H1 (cell line): Measurements from ENCODE around the gene PPM1D. TPM values are rescaled to one million over a fixed set of nuclear protein-coding genes. Genes with fewer than 3 reads are reported as not detected.

Source experiments
- CTCF ChIA-PET: fragments of 300-600 bp; sonication (Branson Sonifier 250); formaldehyde crosslinking; loops from one replicate; lab custom pipeline; 2021; ENCODE audit not compliant: partially characterized antibody; lab: Charles Lee
- POLR2A ChIA-PET: fragments of 300-600 bp; sonication (Branson Sonifier 250); formaldehyde crosslinking; loops from one replicate; lab custom pipeline; 2021; ENCODE audit warnings: inconsistent platforms; ENCODE audit not compliant: partially characterized antibody; lab: Charles Lee
- DNase-seq, 2 experiments: peaks; one replicate each; pipeline versions ENCODE4 v3.0.0 to v3.0.0-alpha.2; 2010 to 2022; ENCODE audit warnings: low spot score in 2 of 2, low read depth in 1 of 2, mixed read lengths in 1 of 2
- FAIRE-seq: peaks from 2 replicates; lab custom pipeline; 2011; peaks lifted over from hg19 to GRCh38; lab: Jason Lieb, UNC
- H2AFZ ChIP-seq: 2 replicates; pipeline ENCODE4 v1.8.1; 2012; ENCODE audit warnings: low read length, inconsistent platforms
- H2AK5ac ChIP-seq: 2 replicates; pipeline ENCODE4 v1.6.1; 2013; ENCODE audit warnings: low read depth, low read length
- H2BK120ac ChIP-seq: replicated peaks from 2 replicates; pipeline ENCODE3; 2013; ENCODE audit warnings: low read depth, low read length, inconsistent platforms
- H2BK12ac ChIP-seq: 2 replicates; pipeline ENCODE4 v1.6.1; 2013; ENCODE audit warnings: low read depth, low read length
- H2BK15ac ChIP-seq: 2 replicates; pipeline ENCODE4 v1.6.1; 2013; ENCODE audit warnings: low read length
- H2BK20ac ChIP-seq: 2 replicates; pipeline ENCODE4 v1.6.1; 2013; ENCODE audit warnings: low read length
- H2BK5ac ChIP-seq: 2 replicates; pipeline ENCODE4 v1.6.1; 2013; ENCODE audit warnings: low read depth, low read length
- H3K14ac ChIP-seq: 2 replicates; pipeline ENCODE4 v1.6.1; 2013; ENCODE audit warnings: inconsistent platforms; ENCODE audit not compliant: insufficient read length
- H3K18ac ChIP-seq: 2 replicates; pipeline ENCODE4 v1.6.1; 2013; ENCODE audit warnings: low read length; ENCODE audit errors: extremely low read depth
- H3K23ac ChIP-seq: 2 replicates; pipeline ENCODE4 v1.6.1; 2013; ENCODE audit warnings: inconsistent platforms; ENCODE audit not compliant: insufficient read length
- H3K23me2 ChIP-seq: 2 replicates; pipeline ENCODE4 v1.6.1; 2013; ENCODE audit warnings: low read depth, low read length
- H3K27ac ChIP-seq: 2 replicates; pipeline ENCODE4 v1.6.1; 2011; ENCODE audit warnings: low read depth, low read length, inconsistent platforms
- H3K27me3 ChIP-seq, 4 experiments: replicated peaks in 1 of 4; 1 replicate in 1 of 4; 2 replicates in 3 of 4; pipeline versions ENCODE4 v1.6.1 to v1.8.1; 2011 to 2013; ENCODE audit warnings: low read length in 3 of 4, mild to moderate bottlenecking in 3 of 4, inconsistent platforms in 2 of 4, mixed read lengths in 2 of 4, moderate library complexity in 1 of 4; ENCODE audit not compliant: control insufficient read depth in 3 of 4, insufficient read depth in 3 of 4; ENCODE audit errors: extremely low read depth in 1 of 4
- H3K36me3 ChIP-seq, 4 experiments: 2 replicates each; pipeline versions ENCODE4 v1.6.1 to v1.8.1; 2011 to 2013; ENCODE audit warnings: mild to moderate bottlenecking in 4 of 4, low read length in 3 of 4, moderate library complexity in 2 of 4, control low read depth in 1 of 4, inconsistent platforms in 1 of 4; ENCODE audit not compliant: insufficient read depth in 4 of 4, control insufficient read depth in 2 of 4
- H3K4ac ChIP-seq: replicated peaks from 2 replicates; pipeline ENCODE3; 2013; ENCODE audit warnings: low read length, low read depth, mixed read lengths, inconsistent platforms; ENCODE audit not compliant: insufficient read length
- H3K4me1 ChIP-seq, 4 experiments: replicated peaks in 1 of 4; 1 replicate in 1 of 4; 2 replicates in 3 of 4; pipeline versions ENCODE4 v1.6.1 to v1.8.1; 2011 to 2013; ENCODE audit warnings: low read length in 3 of 4, inconsistent platforms in 2 of 4, mixed read lengths in 1 of 4; ENCODE audit not compliant: insufficient read depth in 4 of 4, control insufficient read depth in 3 of 4
- H3K4me2 ChIP-seq, 2 experiments: 2 replicates each; pipeline versions ENCODE4 v1.6.1 to v1.8.1; 2011 to 2013; ENCODE audit warnings: low read depth in 2 of 2, low read length in 2 of 2, control low read depth in 1 of 2, inconsistent platforms in 1 of 2, mild to moderate bottlenecking in 1 of 2; ENCODE audit not compliant: insufficient read depth in 1 of 2
- H3K4me3 ChIP-seq, 4 experiments: fragments of 200-600, 300-600 bp in 1 of 4; sonication (generic), shearing (Covaris generic), sonication (Bioruptor Twin) in 1 of 4; 2 replicates each; pipeline versions ENCODE4 v1.5.1 to v1.8.1; 2011 to 2016; ENCODE audit warnings: low read length in 4 of 4, low read depth in 3 of 4, control low read depth in 2 of 4, inconsistent platforms in 2 of 4, mild to moderate bottlenecking in 2 of 4, mixed read lengths in 1 of 4, moderate library complexity in 1 of 4; ENCODE audit not compliant: insufficient read depth in 2 of 4; ENCODE audit errors: extremely low read depth in 1 of 4
- H3K56ac ChIP-seq: replicated peaks from 2 replicates; pipeline ENCODE3; 2013; ENCODE audit warnings: low read depth, mild to moderate bottlenecking, mixed read lengths, low read length, inconsistent platforms; ENCODE audit not compliant: insufficient read length
- H3K79me1 ChIP-seq: 2 replicates; pipeline ENCODE4 v1.6.1; 2013; ENCODE audit warnings: low read depth, low read length, control low read depth
- H3K79me2 ChIP-seq, 2 experiments: 2 replicates each; pipeline versions ENCODE4 v1.6.1 to v1.8.1; 2012 to 2013; ENCODE audit warnings: low read length in 2 of 2, mild to moderate bottlenecking in 2 of 2, inconsistent platforms in 1 of 2; ENCODE audit not compliant: insufficient read depth in 2 of 2, control insufficient read depth in 1 of 2
- H3K9ac ChIP-seq, 4 experiments: replicated peaks in 1 of 4; 1 replicate in 1 of 4; 2 replicates in 3 of 4; pipeline versions ENCODE4 v1.6.1 to v1.8.1; 2011 to 2013; ENCODE audit warnings: low read depth in 3 of 4, low read length in 3 of 4, control low read depth in 2 of 4, mild to moderate bottlenecking in 2 of 4, moderate library complexity in 2 of 4, inconsistent platforms in 1 of 4; ENCODE audit errors: extremely low read depth in 1 of 4
- H3K9me3 ChIP-seq, 2 experiments: 2 replicates each; pipeline versions ENCODE4 v1.6.1 to v1.8.1; 2012 to 2013; ENCODE audit warnings: mild to moderate bottlenecking in 2 of 2, moderate library complexity in 2 of 2, control low read depth in 1 of 2, inconsistent platforms in 1 of 2, low read depth in 1 of 2, low read length in 1 of 2, mixed read lengths in 1 of 2; ENCODE audit not compliant: insufficient read depth in 2 of 2
- H4K20me1 ChIP-seq, 2 experiments: replicated peaks in 1 of 2; 2 replicates each; pipeline versions ENCODE3 to v1.8.1; 2011 to 2013; ENCODE audit warnings: inconsistent platforms in 2 of 2, low read length in 2 of 2, mild to moderate bottlenecking in 1 of 2; ENCODE audit not compliant: insufficient read depth in 2 of 2, control insufficient read depth in 1 of 2
- H4K5ac ChIP-seq: 2 replicates; pipeline ENCODE4 v1.6.1; 2013; ENCODE audit warnings: low read length, low read depth, mixed read lengths, inconsistent platforms; ENCODE audit not compliant: insufficient read length
- H4K8ac ChIP-seq: 2 replicates; pipeline ENCODE4 v1.8.0; 2013; ENCODE audit warnings: mild to moderate bottlenecking, moderate library complexity, low read length, inconsistent platforms; ENCODE audit not compliant: insufficient read depth; ENCODE audit errors: extremely low read depth
- H4K91ac ChIP-seq: replicated peaks from 2 replicates; pipeline ENCODE3; 2013; ENCODE audit warnings: low read length, mixed read lengths, inconsistent platforms; ENCODE audit not compliant: insufficient read length
- CEBPB ChIP-seq: IDR thresholded peaks from 2 replicates; pipeline ENCODE4 v1.6.1; 2012; ENCODE audit warnings: low read depth, low read length
- CREB1 ChIP-seq: IDR thresholded peaks from 2 replicates; pipeline ENCODE4 v1.6.1; 2012; ENCODE audit warnings: inconsistent platforms
- EGR1 ChIP-seq: IDR thresholded peaks from 2 replicates; pipeline ENCODE4 v1.6.1; 2011; ENCODE audit warnings: low read depth, low read length, borderline replicate concordance
- KDM4A ChIP-seq: IDR thresholded peaks from one replicate; pipeline ENCODE4 v1.7.1; 2012; ENCODE audit warnings: low read depth, mild to moderate bottlenecking, moderate library complexity, low read length, inconsistent platforms; ENCODE audit not compliant: severe bottlenecking
- POLR2AphosphoS5 ChIP-seq: IDR thresholded peaks from 2 replicates; pipeline ENCODE4 v1.6.1; 2011; ENCODE audit warnings: low read depth, low read length
- SAP30 ChIP-seq: fragments of 300-600 bp; sonication (generic); IDR thresholded peaks from 2 replicates; pipeline ENCODE4 v1.7.1; 2012; ENCODE audit warnings: low read length, moderate library complexity, mild to moderate bottlenecking, inconsistent platforms; ENCODE audit not compliant: insufficient read depth, insufficient replicate concordance
- SIRT6 ChIP-seq: IDR thresholded peaks from one replicate; pipeline ENCODE4 v1.7.1; 2012; ENCODE audit warnings: low read length, inconsistent platforms
- SIX5 ChIP-seq: IDR thresholded peaks from 2 replicates; pipeline ENCODE4 v1.6.1; 2011; ENCODE audit warnings: mild to moderate bottlenecking, low read depth, low read length
- TBP ChIP-seq: IDR thresholded peaks from 2 replicates; pipeline ENCODE4 v1.6.1; 2011; ENCODE audit warnings: low read depth, low read length, improper control_type of control experiment
- ZNF274 ChIP-seq: IDR thresholded peaks from 2 replicates; pipeline ENCODE4 v1.7.0; 2012; ENCODE audit warnings: low read length, borderline replicate concordance; ENCODE audit errors: extremely low read depth
- WGBS, 2 experiments: shearing (Covaris generic) in 1 of 2; methylation state at CpG; one replicate each; pipeline versions ENCODE4 v1.1.6 to v1.1.7; 2013 to 2015; ENCODE audit warnings: low lambda C conversion rate in 2 of 2, mixed read lengths in 2 of 2, inconsistent platforms in 1 of 2, low coverage in 1 of 2, missing lambda C conversion rate in 1 of 2; ENCODE audit not compliant: insufficient replicate concordance in 2 of 2, insufficient coverage in 1 of 2, insufficient read length in 1 of 2; ENCODE audit errors: extremely low coverage in 1 of 2, missing lambda C conversion rate in 1 of 2; 5-methylcytosine and 5-hydroxymethylcytosine counted together
- polyA plus RNA-seq, 7 experiments: library from polyadenylated mRNA; depleted of rRNA in 3 of 7; stranded (reverse) in 5 of 7; unstranded in 2 of 7; fragments of >200 nt in 5 of 7; fragments of 200-250 nt in 2 of 7; gene quantifications; 1 replicate in 5 of 7; 2 replicates in 1 of 7; 4 replicates in 1 of 7; pipeline versions ENCODE4 v1.2.1 to v1.2.3, GENCODE V29; 2011 to 2013; ENCODE audit warnings: missing spikeins in 2 of 7, mixed read lengths in 2 of 7
- total RNA-seq: library from RNA; stranded (reverse); fragmentation: NEBNext Ultra II Directional; extraction: Animal tissue kit (Norgen Biotek cat#: 25700); gene quantifications from 2 replicates; pipeline ENCODE4 v1.2.1, GENCODE V29; 2021

The PPM1D gene
- total and polyA plus RNA-seq, 2 of the 8 experiments (the other 6 are each of a cell fraction or from before 2014, with no cell fraction given) = 5.0 to 16.7 TPM

DNA sequence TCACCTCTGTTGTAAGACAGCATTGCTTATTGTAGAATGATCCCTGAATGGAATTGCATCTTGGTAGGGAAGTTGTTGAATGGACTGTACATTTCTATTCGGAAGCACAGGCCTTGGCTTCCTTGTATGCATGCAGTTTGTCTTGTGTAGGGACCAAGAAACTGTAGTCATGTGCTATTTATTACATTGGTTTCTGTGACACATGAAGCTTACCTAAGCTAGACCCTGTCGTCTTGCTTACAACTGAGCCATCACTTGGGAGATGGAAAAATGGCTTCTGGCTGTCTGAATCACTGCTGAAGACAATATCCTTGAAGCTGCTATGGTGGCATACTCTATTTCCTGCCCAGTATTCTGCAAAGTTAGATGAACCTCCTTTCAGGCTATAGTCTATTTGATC is 29.1 kb downstream of the PPM1D start:
- Histone ChIP-seq H3K14ac (no peak overlapping the region), H3K27ac (no peak overlapping the region), H2BK15ac (no peak overlapping the region), H2AK5ac (no peak overlapping the region), H3K18ac (no peak overlapping the region), H3K79me2 (0 out of 4 replicates have a peak, but pooled peaks cover 0 to 3% of the 10 kb centered on the region in 2 experiments), H3K4ac (no peak overlapping the region), H2BK12ac (no peak overlapping the region), H3K23me2 (no peaks in the 10 kb centered on the region), H3K79me1 (peaks cover 3% of the 10 kb centered on the region; the same call in 1 of the 2 replicates), H3K27me3 (no peaks in the 10 kb centered on the region), H3K9ac (no peak overlapping the region), H2BK20ac (no peak overlapping the region), H4K91ac (no peak overlapping the region), H4K5ac (no peak overlapping the region), H3K4me2 (no peak overlapping the region), H3K23ac (no peak overlapping the region), H4K20me1 (peaks cover 0 to 2% of the 10 kb centered on the region in 2 experiments), H2AFZ (no peak overlapping the region), H2BK120ac (no peak overlapping the region), H3K9me3 (no peaks in the 10 kb centered on the region), H3K4me1 (no peaks in the 10 kb centered on the region), H3K56ac (no peak overlapping the region), H3K4me3 (no peak overlapping the region), H2BK5ac (no peak overlapping the region), H4K8ac (no peak overlapping the region), H3K36me3 (peaks cover 0 to 4% (median 0%) of the 10 kb centered on the region in 4 experiments; a peak in 2 of 8 replicates)
- FAIRE-seq (no peak), DNase-seq (no peak)
- TF ChIP-seq EGR1 (no peak), SIX5 (no peak), SIRT6 (no peak), SAP30 (no peak), ZNF274 (no peak), POLR2AphosphoS5 (no peak), TBP (no peak), CREB1 (no peak), CEBPB (no peak), KDM4A (no peak)
- ChIA-PET POLR2A (no interaction called here), CTCF (interaction anchor here (0.7 to 1.8 kb wide), 5 partner anchors 9 to 1743 kb away, joined by 3 to 6 read pairs (median 3); no protein-coding TSS in a partner anchor)
- WGBS, 2 experiments = 88% methylated on average over 2 of the region's 2 CpGs; no CpG with 5 or more reads in 1 of the 2 experiments
